Liver (tissue), 9 donors: ENCODE data around the gene PLTP. TPM values are rescaled to one million over a fixed set of nuclear protein-coding genes. Genes with fewer than 3 reads are reported as not detected.

Source experiments
- DNase-seq: peaks from one replicate; pipeline ENCODE4 v3.0.0-alpha.2; 2017; ENCODE audit warnings: low spot score
- H3K27ac ChIP-seq, 2 donors: one replicate each; pipeline ENCODE4 v1.7.0; 2013; ENCODE audit warnings: inconsistent platforms in 2 of 2, low read length in 2 of 2, control low read depth in 1 of 2, low read depth in 1 of 2, mild to moderate bottlenecking in 1 of 2
- H3K27me3 ChIP-seq, 4 donors: one replicate each; pipeline versions ENCODE4 v1.6.1 to v1.7.0; 2013; ENCODE audit warnings: low read length in 3 of 4, inconsistent platforms in 1 of 4, mild to moderate bottlenecking in 1 of 4, moderate library complexity in 1 of 4; ENCODE audit not compliant: control insufficient read depth in 4 of 4, insufficient read depth in 4 of 4
- H3K36me3 ChIP-seq, 4 donors: one replicate each; pipeline versions ENCODE4 v1.6.1 to v1.7.0; 2013; ENCODE audit warnings: low read length in 3 of 4, mild to moderate bottlenecking in 3 of 4, low read depth in 1 of 4, moderate library complexity in 1 of 4; ENCODE audit not compliant: control insufficient read depth in 4 of 4, insufficient read depth in 3 of 4
- H3K4me1 ChIP-seq, 4 donors: one replicate each; pipeline versions ENCODE4 v1.6.1 to v1.7.0; 2013; ENCODE audit warnings: low read length in 3 of 4, mild to moderate bottlenecking in 3 of 4, moderate library complexity in 1 of 4; ENCODE audit not compliant: control insufficient read depth in 4 of 4, insufficient read depth in 4 of 4
- H3K4me3 ChIP-seq, 3 donors: one replicate each; pipeline versions ENCODE4 v1.6.1 to v1.7.0; 2013; ENCODE audit warnings: low read length in 3 of 3, control low read depth in 1 of 3, low read depth in 1 of 3, mild to moderate bottlenecking in 1 of 3
- H3K9ac ChIP-seq, 2 donors: one replicate each; pipeline ENCODE4 v1.7.0; 2013; ENCODE audit warnings: low read length in 2 of 2, mild to moderate bottlenecking in 2 of 2, moderate library complexity in 2 of 2, control low read depth in 1 of 2, low read depth in 1 of 2
- H3K9me3 ChIP-seq, 4 donors: one replicate each; pipeline versions ENCODE4 v1.6.1 to v1.7.0; 2013; ENCODE audit warnings: low read length in 3 of 4; ENCODE audit not compliant: control insufficient read depth in 4 of 4
- EGR1 ChIP-seq, 2 donors: IDR thresholded peaks; 2 replicates each; pipeline ENCODE4 v1.6.1; 2016 to 2018; ENCODE audit warnings: antibody characterized with exemption in 2 of 2, low read depth in 2 of 2
- FOXA1 ChIP-seq: IDR thresholded peaks from 2 replicates; pipeline ENCODE4 v1.6.1; 2016; ENCODE audit warnings: antibody characterized with exemption
- FOXA2 ChIP-seq: IDR thresholded peaks from 2 replicates; pipeline ENCODE4 v1.6.1; 2016; ENCODE audit warnings: antibody characterized with exemption
- GABPA ChIP-seq, 2 donors: IDR thresholded peaks in 1 of 2; conservative IDR thresholded peaks in 1 of 2; 2 replicates each; pipeline ENCODE4 v1.6.1; 2016; ENCODE audit warnings: antibody characterized with exemption in 2 of 2, mild to moderate bottlenecking in 1 of 2, moderate library complexity in 1 of 2
- HNF4A ChIP-seq, 2 donors: conservative IDR thresholded peaks; 2 replicates each; pipeline ENCODE4 v1.6.1; 2016; ENCODE audit warnings: antibody characterized with exemption in 2 of 2, mild to moderate bottlenecking in 2 of 2
- HNF4G ChIP-seq: IDR thresholded peaks from 2 replicates; pipeline ENCODE4 v1.6.1; 2016; ENCODE audit warnings: antibody characterized with exemption
- JUND ChIP-seq, 2 donors: IDR thresholded peaks; 2 replicates each; pipeline ENCODE4 v1.6.1; 2016; ENCODE audit warnings: antibody characterized with exemption in 2 of 2
- NR2F2 ChIP-seq: IDR thresholded peaks from 2 replicates; pipeline ENCODE4 v1.6.1; 2016; ENCODE audit warnings: antibody characterized with exemption
- RAD21 ChIP-seq, 2 donors: IDR thresholded peaks; 2 replicates each; pipeline ENCODE4 v1.6.1; 2016; ENCODE audit warnings: antibody characterized with exemption in 2 of 2, mild to moderate bottlenecking in 2 of 2
- RXRA ChIP-seq, 2 donors: IDR thresholded peaks; 2 replicates each; pipeline ENCODE4 v1.6.1; 2017 to 2018; ENCODE audit warnings: antibody characterized with exemption in 2 of 2, mild to moderate bottlenecking in 1 of 2
- SP1 ChIP-seq: IDR thresholded peaks from 2 replicates; pipeline ENCODE4 v1.6.1; 2018; ENCODE audit warnings: antibody characterized with exemption, mild to moderate bottlenecking
- TAF1 ChIP-seq: conservative IDR thresholded peaks from 2 replicates; pipeline ENCODE4 v1.6.1; 2016; ENCODE audit warnings: antibody characterized with exemption, mild to moderate bottlenecking
- YY1 ChIP-seq: IDR thresholded peaks from 2 replicates; pipeline ENCODE4 v1.6.1; 2016; ENCODE audit warnings: antibody characterized with exemption, mild to moderate bottlenecking
- WGBS: extraction: QIAGEN DNeasy Blood & Tissue Kit; methylation state at CpG from one replicate; pipeline ENCODE4 v1.1.7; 2013; 5-methylcytosine and 5-hydroxymethylcytosine counted together
- polyA plus RNA-seq, 2 donors: library from polyadenylated mRNA; stranded (reverse) in 1 of 2; unstranded in 1 of 2; fragments of 200-250 nt in 1 of 2; fragments of >200 nt in 1 of 2; fragmentation: Nextera tagmentation in 1 of 2; extraction: Ambion mirVana in 1 of 2; gene quantifications; one replicate each; pipeline versions ENCODE4 v1.2.1 to v1.2.3, GENCODE V29; 2013 to 2015
- total RNA-seq, 2 donors: library from RNA; depleted of rRNA; stranded (reverse); fragments of >200 nt; gene quantifications; one replicate each; pipeline ENCODE4 v1.2.3, GENCODE V29; 2014
- TF ChIP-seq, protein P1 (sequence below): IDR thresholded peaks from 2 replicates; pipeline ENCODE4 v1.6.1; 2016; ENCODE audit warnings: antibody characterized with exemption
- TF ChIP-seq, protein P2 (sequence below): fragments of 150-350 bp; IDR thresholded peaks from 2 replicates; pipeline ENCODE4 v1.5.1; 2017; ENCODE audit warnings: improper control_type of control experiment, low read depth, low read length; ENCODE audit not compliant: missing input control
- TF ChIP-seq, protein P3 (sequence below): IDR thresholded peaks from 2 replicates; pipeline ENCODE4 v1.6.1; 2016; ENCODE audit warnings: antibody characterized with exemption
- TF ChIP-seq, protein P4 (sequence below): IDR thresholded peaks from 2 replicates; pipeline ENCODE4 v1.6.1; 2016; ENCODE audit warnings: antibody characterized with exemption, mild to moderate bottlenecking
- TF ChIP-seq, protein P5 (sequence below): IDR thresholded peaks from 2 replicates; pipeline ENCODE4 v1.6.1; 2016; ENCODE audit warnings: antibody characterized with exemption
- donor health status: healthy.
- donor health status: healthy.
- donor health status: healthy.
- donor health status: healthy.
- donor health status: healthy.

The PLTP gene
- total and polyA plus RNA-seq, 4 donors, result 22.5 to 69.5 (median 60.7) TPM

DNA sequence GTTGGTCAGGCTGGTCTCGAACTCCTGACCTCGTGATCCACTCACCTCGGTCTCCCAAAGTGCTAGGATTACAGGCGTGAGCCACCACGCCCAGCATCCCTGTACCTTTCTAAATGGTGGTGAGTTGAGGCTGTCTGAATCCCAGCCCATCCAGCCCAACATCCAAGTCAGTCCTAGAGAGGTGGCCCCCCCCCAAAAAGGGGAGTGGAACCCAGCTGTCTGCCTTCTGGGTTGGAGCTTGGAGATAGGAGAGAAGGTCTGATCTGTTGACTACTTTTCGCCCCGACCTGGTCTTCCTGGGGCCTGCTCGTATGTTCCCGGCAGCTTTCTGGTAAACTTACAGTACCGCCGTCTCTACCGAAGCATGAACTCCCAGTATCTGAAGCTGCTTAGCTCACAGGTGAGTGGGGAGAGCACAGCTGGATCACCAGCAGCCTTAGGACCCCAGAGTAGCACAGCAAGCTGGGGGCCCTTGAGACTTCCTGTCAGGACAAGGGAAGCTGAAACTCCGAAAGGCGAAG is 15.3 kb downstream of the PLTP start:
- DNase-seq, result no peak
- 96% methylated on average over 14 of the region's 14 CpGs for WGBS

DNA sequence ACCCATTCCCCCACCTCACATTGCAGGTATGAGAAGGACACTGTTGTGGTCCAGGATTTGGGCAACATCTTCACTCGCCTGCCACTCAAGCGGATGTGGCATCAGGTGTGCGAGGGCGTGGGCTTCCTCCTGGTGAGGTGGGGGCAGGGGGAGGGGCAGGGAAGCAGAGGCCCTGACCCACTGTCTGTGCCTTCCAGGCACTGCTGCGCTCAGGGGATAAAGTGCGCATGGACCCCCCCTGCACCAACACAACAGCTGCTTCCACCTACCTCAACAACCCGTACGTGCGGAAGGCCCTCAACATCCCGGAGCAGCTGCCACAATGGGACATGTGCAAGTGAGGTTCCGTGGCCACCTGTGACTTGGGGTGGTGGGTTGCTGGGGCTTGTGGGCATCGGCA is 17.2 kb downstream of the PLTP start:
- Histone ChIP-seq H3K9ac (no peak overlapping the region), H3K9me3 (no peaks in the 10 kb centered on the region), H3K36me3 (peaks cover 16 to 54% (median 24%) of the 10 kb centered on the region in 4 donors), H3K27me3 (no peaks in the 10 kb centered on the region), H3K4me1 (peaks cover 0 to 31% (median 24%) of the 10 kb centered on the region in 4 donors), H3K4me3 (no peak overlapping the region), H3K27ac (no peak overlapping the region)
- TF ChIP-seq YY1 (no peak), GABPA (IDR thresholded peaks at IDR 0.05 in 1 of 2, conservative IDR thresholded peaks at IDR 0.05 in 1 of 2) (no peak), RAD21 (IDR thresholded peaks at IDR 0.05) (no peak), SP1 (no peak), EGR1 (IDR thresholded peaks at IDR 0.05; ENCODE audit: low read depth in 2 of 2) (no peak), TAF1 (no peak), RXRA (IDR thresholded peaks at IDR 0.05) (no peak), HNF4G (no peak), FOXA2 (no peak), NR2F2 (no peak), HNF4A (conservative IDR thresholded peaks at IDR 0.05) (no peak), JUND (IDR thresholded peaks at IDR 0.05) (no peak), FOXA1 (no peak)
- TF ChIP-seq, protein P1, sequence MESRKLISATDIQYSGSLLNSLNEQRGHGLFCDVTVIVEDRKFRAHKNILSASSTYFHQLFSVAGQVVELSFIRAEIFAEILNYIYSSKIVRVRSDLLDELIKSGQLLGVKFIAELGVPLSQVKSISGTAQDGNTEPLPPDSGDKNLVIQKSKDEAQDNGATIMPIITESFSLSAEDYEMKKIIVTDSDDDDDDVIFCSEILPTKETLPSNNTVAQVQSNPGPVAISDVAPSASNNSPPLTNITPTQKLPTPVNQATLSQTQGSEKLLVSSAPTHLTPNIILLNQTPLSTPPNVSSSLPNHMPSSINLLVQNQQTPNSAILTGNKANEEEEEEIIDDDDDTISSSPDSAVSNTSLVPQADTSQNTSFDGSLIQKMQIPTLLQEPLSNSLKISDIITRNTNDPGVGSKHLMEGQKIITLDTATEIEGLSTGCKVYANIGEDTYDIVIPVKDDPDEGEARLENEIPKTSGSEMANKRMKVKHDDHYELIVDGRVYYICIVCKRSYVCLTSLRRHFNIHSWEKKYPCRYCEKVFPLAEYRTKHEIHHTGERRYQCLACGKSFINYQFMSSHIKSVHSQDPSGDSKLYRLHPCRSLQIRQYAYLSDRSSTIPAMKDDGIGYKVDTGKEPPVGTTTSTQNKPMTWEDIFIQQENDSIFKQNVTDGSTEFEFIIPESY, result no peak
- TF ChIP-seq, protein P2, sequence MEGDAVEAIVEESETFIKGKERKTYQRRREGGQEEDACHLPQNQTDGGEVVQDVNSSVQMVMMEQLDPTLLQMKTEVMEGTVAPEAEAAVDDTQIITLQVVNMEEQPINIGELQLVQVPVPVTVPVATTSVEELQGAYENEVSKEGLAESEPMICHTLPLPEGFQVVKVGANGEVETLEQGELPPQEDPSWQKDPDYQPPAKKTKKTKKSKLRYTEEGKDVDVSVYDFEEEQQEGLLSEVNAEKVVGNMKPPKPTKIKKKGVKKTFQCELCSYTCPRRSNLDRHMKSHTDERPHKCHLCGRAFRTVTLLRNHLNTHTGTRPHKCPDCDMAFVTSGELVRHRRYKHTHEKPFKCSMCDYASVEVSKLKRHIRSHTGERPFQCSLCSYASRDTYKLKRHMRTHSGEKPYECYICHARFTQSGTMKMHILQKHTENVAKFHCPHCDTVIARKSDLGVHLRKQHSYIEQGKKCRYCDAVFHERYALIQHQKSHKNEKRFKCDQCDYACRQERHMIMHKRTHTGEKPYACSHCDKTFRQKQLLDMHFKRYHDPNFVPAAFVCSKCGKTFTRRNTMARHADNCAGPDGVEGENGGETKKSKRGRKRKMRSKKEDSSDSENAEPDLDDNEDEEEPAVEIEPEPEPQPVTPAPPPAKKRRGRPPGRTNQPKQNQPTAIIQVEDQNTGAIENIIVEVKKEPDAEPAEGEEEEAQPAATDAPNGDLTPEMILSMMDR, result no peak
- TF ChIP-seq, protein P3, sequence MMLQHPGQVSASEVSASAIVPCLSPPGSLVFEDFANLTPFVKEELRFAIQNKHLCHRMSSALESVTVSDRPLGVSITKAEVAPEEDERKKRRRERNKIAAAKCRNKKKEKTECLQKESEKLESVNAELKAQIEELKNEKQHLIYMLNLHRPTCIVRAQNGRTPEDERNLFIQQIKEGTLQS, result no peak
- TF ChIP-seq, protein P4, sequence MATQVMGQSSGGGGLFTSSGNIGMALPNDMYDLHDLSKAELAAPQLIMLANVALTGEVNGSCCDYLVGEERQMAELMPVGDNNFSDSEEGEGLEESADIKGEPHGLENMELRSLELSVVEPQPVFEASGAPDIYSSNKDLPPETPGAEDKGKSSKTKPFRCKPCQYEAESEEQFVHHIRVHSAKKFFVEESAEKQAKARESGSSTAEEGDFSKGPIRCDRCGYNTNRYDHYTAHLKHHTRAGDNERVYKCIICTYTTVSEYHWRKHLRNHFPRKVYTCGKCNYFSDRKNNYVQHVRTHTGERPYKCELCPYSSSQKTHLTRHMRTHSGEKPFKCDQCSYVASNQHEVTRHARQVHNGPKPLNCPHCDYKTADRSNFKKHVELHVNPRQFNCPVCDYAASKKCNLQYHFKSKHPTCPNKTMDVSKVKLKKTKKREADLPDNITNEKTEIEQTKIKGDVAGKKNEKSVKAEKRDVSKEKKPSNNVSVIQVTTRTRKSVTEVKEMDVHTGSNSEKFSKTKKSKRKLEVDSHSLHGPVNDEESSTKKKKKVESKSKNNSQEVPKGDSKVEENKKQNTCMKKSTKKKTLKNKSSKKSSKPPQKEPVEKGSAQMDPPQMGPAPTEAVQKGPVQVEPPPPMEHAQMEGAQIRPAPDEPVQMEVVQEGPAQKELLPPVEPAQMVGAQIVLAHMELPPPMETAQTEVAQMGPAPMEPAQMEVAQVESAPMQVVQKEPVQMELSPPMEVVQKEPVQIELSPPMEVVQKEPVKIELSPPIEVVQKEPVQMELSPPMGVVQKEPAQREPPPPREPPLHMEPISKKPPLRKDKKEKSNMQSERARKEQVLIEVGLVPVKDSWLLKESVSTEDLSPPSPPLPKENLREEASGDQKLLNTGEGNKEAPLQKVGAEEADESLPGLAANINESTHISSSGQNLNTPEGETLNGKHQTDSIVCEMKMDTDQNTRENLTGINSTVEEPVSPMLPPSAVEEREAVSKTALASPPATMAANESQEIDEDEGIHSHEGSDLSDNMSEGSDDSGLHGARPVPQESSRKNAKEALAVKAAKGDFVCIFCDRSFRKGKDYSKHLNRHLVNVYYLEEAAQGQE, result no peak
- TF ChIP-seq, protein P5, sequence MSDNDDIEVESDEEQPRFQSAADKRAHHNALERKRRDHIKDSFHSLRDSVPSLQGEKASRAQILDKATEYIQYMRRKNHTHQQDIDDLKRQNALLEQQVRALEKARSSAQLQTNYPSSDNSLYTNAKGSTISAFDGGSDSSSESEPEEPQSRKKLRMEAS, result no peak
- no peak for DNase-seq
- WGBS, result 89% methylated on average over 12 of the region's 12 CpGs

More for the DNA sequence above, 15.3 kb downstream of the PLTP start:
- Histone ChIP-seq H3K4me3 (no peak overlapping the region), H3K4me1 (peaks cover 0 to 17% (median 14%) of the 10 kb centered on the region in 4 donors), H3K36me3 (peaks cover 16 to 54% (median 24%) of the 10 kb centered on the region in 4 donors), H3K9me3 (no peaks in the 10 kb centered on the region), H3K9ac (no peak overlapping the region), H3K27me3 (no peaks in the 10 kb centered on the region), H3K27ac (no peak overlapping the region)
- TF ChIP-seq, protein P1, result no peak
